HG03135 (cell line): ENCODE measurements around the gene IL11RA.

Experiments
- ATAC-seq: cut with Tn5 transposase; IDR thresholded peaks from one replicate; pipeline ENCODE4 v1.9.1; 2021; ENCODE audit warnings: mild to moderate bottlenecking, moderate library complexity; ENCODE audit not compliant: unreplicated experiment

The IL11RA gene

GRCh38 chr9:34652602-34653000 is 616 bp downstream of the IL11RA start:
- ATAC-seq: no peak

GRCh38 chr9:34653151-34654072 is 1.4 kb downstream of the IL11RA start:
- no peak for ATAC-seq

DNA sequence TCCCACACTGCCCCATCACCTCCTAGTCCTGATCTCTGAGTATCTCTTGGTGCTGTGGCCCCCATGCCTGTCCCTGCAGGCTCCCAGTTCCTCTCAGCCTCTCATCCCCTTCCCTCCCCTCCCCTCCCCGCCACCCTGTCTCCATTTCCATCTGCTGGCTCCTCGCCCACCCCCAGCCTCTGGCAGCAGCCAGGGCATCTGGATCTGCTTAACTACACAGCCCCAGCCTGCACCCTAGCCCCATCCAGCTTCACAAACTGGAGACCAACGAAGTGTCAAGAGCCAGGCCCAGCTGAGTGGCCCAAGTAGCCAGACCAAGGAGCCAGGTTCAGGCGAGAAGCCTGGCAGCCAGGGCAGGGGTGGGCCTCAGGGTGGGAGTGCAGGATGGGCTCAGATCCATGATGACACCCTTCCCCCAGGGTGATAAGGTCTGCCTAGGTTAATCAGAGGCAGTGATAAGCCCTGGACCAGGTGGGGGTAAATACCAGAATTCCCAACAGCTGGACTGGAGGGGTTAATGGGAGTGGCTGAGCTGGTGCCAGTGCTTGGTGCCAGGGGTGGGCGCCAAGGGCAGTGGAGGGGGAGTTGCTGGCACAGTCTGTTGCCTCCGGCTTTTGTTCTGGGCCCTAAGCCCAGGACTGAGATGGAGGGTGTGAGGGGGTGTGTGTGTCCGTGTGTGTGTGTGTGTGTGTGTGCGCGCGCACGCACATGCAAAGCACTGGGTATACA is 2.5 kb downstream of the IL11RA start:
- no peak for ATAC-seq

DNA sequence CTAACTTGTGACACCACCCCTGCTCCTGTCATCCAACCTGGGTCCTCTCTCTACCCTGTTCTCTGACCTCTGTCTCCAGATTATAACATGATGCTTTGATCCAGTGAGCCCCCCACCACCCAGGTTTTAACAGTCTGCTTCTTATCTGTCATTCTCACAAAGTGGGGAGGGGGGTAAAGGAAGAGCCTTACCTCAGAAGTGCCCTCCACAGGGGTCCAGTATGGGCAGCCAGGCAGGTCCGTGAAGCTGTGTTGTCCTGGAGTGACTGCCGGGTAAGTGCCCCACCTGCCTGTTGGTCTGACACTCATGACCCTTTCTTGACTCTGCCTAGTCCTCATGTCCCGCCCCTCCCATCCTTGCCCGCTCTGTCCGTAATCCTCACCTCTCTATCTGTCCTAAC is 3.4 kb downstream of the IL11RA start:
- no peak for ATAC-seq

DNA sequence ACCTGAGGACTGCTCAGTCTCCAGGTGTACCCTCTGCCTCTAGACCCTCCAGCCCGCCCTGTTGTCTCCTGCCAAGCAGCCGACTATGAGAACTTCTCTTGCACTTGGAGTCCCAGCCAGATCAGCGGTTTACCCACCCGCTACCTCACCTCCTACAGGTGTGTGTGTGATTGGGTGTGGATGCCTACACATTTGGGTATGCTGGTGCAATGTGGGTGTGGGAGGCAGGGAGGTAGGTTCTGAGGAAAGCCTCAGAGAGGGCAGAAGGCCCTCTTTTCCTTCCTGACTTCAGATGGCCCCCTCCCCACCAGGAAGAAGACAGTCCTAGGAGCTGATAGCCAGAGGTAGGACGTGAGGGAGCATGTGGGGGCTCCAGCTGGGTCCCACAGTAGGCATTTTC is 5.0 kb downstream of the IL11RA start:
- ATAC-seq: no peak

DNA sequence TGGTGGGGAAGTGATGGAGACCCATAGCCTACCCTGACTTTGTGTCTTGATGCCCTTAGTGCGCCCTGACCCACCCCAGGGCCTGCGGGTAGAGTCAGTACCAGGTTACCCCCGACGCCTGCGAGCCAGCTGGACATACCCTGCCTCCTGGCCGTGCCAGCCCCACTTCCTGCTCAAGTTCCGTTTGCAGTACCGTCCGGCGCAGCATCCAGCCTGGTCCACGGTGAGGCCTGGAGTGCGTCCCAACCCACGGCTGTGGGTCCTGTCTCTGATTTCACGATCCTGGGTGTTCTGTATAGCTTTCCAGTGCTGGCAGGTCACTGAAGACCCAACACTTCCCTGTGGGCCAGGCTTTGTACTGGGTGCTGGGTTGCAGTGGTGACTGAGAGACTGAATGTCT is 6.5 kb downstream of the IL11RA start:
- ATAC-seq: no peak

- no peak for ATAC-seq
Measured at GRCh38 chr9:34659592-34660253, 7.7 kb downstream of the IL11RA start.

DNA sequence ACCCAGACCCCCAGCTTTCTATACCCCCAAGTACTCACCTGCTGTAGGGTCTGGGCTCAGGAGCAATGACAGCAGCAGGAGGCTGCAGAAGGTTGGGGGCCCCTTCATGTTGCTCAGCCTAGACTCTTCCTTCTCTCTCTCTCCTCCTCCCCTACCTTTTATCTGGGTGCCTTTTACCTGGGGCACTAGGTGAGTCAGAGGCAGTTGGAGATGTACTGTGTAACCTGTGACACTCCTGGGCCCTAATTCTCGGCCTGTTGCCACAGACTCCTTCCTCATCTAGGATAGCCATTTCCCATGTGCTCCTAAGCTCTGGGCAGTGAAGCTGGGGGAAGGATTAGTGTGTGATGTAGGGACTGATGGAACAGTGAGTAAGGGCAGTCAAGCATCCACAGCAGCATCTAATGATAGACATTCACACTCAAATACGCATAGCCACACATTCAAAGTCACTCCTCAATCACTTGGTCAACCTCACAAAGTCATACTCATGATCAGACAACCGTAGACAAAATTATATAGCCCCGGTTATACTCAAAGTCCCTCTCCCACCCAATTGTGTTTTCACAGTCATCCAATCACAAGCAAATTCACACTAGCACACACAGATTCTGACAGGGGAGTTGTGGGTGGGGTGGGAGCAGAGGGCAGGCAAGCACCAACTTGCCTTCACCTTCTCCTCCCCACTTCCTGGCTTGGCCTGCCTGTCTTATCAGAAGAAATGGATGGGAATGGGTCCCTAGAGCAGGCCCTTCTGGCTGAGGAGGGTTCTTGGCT is 10.7 kb downstream of the IL11RA start, which contains the start of gene CCL27:
Gene CCL27 (minus strand): TSS at position 132 of the 777 bp plus-strand sequence. CDS start 24 bp downstream, at position 108.
- no peak for ATAC-seq

DNA sequence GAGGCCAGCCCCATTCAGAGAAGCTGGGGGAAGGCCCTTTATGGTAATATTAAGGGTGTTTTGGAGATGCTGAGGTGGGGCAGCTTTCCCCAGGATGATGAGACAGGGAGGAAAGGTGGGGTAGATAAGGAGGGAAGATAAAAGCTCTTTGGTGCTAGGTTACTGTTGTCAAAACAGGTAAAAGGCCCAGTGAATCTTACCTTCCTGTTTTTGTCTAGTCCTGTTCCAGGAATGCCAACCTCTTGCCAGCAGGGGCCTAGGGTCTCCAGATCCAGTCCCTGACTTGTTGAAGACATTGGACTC is 11.3 kb downstream of the IL11RA start:
- ATAC-seq: no peak

DNA sequence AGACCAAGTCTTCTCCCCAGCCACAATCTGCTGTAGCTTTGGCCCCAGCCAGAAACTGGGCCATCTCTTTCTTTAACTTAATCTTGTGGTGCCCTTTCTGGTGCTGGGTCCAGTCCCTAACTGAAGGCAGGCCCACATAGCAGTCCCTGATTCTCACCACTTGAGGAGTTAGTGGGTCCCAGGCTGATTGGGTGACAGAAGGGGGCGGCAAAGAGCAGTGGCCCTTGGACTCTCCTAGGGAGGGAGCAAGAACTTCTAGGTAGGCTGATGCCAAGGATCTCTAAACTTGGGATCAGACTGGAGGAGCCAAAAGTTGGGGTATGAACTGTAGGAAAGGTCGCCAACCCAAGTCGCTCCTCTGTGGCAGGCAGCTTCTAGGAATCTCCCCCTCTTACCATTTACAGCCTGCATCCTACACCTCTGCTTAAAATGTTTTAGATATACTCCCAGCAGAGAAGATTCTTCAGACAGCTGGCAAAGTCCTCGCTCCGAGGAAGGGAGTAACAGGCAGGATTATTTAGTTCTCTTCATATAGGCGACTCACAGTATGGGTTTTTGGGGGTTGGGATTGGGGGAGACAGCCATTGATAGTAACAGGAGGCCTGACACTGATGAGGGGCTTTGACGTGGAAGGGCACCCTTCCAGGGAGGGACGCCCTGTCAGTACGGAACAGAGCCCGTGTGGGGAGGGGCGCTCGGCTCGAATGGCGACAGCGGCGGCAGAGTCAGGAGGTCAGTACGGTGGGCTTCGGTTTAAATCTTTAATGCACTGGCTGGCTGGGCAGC is 12.5 kb downstream of the IL11RA start:
- ATAC-seq: peak; percentile 65

GRCh38 chr9:34665067-34665380 is 13.0 kb downstream of the IL11RA start:
- ATAC-seq: peak; percentile 14

DNA sequence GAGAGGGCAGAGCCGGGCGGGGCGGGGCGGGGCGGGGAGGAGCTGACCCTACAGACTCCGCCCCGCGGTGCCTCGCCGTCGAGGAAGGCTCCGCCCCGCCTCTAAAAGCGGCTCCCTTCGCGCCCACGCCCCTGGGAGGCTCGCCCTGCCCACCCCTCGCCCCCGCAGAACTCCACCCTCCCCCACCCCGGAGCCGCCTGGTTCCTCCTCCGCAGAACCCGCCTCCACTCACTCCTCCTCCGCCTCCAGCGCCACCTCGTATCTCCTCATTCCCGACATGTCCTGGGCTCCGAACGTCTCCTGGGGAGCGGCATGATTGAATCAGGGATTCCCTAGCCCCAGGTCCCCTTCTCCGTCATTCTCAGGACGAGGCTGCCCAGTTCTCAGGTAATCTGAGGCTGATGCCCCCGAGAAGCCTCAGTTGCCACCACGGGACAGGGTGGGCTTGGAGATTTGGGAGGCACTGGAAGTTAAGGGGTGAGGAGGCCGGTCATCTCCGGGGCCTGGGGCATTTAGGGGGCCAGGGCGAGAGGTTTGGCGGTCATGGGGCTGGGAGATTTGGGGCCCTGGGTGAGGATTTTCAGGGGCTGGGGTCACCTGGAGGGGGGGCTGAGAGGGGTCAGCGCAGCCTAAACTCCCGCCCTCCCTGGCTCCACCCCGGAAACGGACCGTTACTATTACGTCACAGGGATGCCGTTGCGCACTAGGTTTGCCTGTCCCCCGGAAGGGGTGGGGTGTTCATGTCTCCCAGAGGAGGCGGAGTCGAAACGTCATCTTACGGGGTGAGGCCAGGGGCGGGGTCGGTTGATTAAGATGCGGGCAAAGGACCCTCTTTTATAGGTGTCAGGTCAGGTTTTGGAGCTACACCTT is 13.6 kb downstream of the IL11RA start:
- peak; percentile 50 for ATAC-seq

- ATAC-seq: no peak
Measured at GRCh38 chr9:34669809-34670562, 18.0 kb downstream of the IL11RA start.

DNA sequence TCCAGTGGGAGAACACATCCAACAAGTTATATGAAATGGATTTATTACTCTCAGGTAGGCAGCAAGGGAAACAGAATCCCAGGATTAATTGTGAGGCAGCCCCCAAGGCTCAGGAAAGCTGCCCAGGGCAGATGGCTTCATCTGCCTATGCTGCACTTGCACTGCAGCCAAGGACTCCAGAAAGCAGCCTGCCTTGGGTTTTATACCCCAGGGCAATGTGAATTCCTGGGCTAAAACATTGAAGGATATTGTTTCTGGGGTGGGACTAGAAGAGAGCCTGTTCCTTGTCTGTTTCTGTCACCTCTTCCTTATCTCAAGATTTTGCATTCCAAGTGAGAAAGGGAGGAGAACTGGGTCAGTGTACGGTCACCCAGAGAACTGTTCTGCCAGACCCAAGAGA is 19.3 kb downstream of the IL11RA start:
- ATAC-seq: no peak

- no peak for ATAC-seq
Measured at GRCh38 chr9:34674440-34674839, 22.5 kb downstream of the IL11RA start.

GRCh38 chr9:34675048-34675714 is 23.2 kb downstream of the IL11RA start:
- no peak for ATAC-seq

DNA sequence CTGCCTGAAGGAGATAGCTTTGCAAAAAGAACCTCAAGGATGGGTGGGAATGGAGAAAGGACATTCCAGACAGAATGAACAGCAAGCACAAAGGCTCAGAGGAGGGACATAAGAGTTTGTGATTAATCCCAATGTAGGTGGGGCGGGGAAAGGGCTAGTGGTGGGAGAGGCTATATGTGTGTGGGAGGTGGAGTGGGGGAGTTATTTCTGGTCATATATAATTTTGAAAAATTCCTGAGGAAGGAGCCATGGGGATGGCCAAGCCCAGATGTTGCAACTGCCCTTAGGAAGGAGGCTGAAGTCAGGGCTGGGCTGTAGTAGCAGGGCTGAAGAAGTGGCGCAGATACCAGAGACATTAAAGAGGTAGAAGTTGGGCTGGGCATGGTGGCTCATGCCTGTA is 23.9 kb downstream of the IL11RA start:
- ATAC-seq: no peak

- no peak for ATAC-seq
Measured at GRCh38 chr9:34684145-34684544, 32.2 kb downstream of the IL11RA start.
